Epithelial cell of proximal tubule (primary cell): ENCODE results near the gene SRCAP. TPM values are rescaled to one million over a fixed set of nuclear protein-coding genes. Genes with fewer than 3 reads are reported as not detected.

Source experiments
- DNase-seq: peaks from one replicate; pipeline ENCODE4 v3.0.0-alpha.2; 2011; ENCODE audit warnings: low read depth
- H3K4me3 ChIP-seq: 2 replicates; pipeline ENCODE4 v1.5.1; 2011; ENCODE audit warnings: low read depth, mild to moderate bottlenecking, low read length
- CTCF ChIP-seq: conservative IDR thresholded peaks from 2 replicates; pipeline ENCODE4 v1.5.1; 2012; ENCODE audit warnings: low read depth, mild to moderate bottlenecking, low read length
- total RNA-seq: library from RNA; depleted of rRNA; stranded (reverse); fragments of >200 nt; gene quantifications from 2 replicates; pipeline ENCODE4 v1.2.3, GENCODE V29; 2015

SRCAP gene
- total RNA-seq, 1 donor from 2014 or later = 11.8 TPM

- DNase-seq = peak; percentile 95
- no peak for TF ChIP-seq CTCF
- H3K4me3 ChIP-seq = peak overlapping the region; percentile 48
Observed at GRCh38 chr16:30741461-30741914, 42.5 kb downstream of the SRCAP start.

GRCh38 chr16:30743716-30744115 is 44.7 kb downstream of the SRCAP start:
- no peak for TF ChIP-seq CTCF
- H3K4me3 ChIP-seq = no peak overlapping the region
- no peak for DNase-seq

GRCh38 chr16:30744183-30744582 is 45.2 kb downstream of the SRCAP start:
- no peak for TF ChIP-seq CTCF
- no peak for DNase-seq
- no peak overlapping the region for H3K4me3 ChIP-seq

GRCh38 chr16:30745082-30745481 is 46.1 kb downstream of the SRCAP start:
- DNase-seq = no peak
- no peak for TF ChIP-seq CTCF
- H3K4me3 ChIP-seq = no peak overlapping the region

- DNase-seq = no peak
- no peak overlapping the region for H3K4me3 ChIP-seq
- TF ChIP-seq CTCF = no peak
Observed at GRCh38 chr16:30746638-30747175, 47.7 kb downstream of the SRCAP start.

GRCh38 chr16:30747331-30747730 is 48.4 kb downstream of the SRCAP start:
- TF ChIP-seq CTCF = no peak
- peak; percentile 26 for DNase-seq
- H3K4me3 ChIP-seq = peak overlapping the region; percentile 76

GRCh38 chr16:30747799-30748633 is 49.0 kb downstream of the SRCAP start, which contains the start of gene PHKG2:
Gene PHKG2, plus strand, starts transcription at chr16:30748425. Its CDS starts 396 bp downstream, at chr16:30748821.
- DNase-seq = peak; percentile 74
- TF ChIP-seq CTCF = no peak
- H3K4me3 ChIP-seq = peak within 1 kb of the TSS; percentile 76
